Activated naive CD4-positive, alpha-beta T cell treated with anti-CD3 and anti-CD28 coated beads, Interleukin-2, amount 10 ng/mL, durations not matched to agents 7 days and 5 days (primary cell): ENCODE results near the gene BEND6.
A peak's percentile ranks its signal among the peaks of the same experiment; 100 is the strongest.
"Not testable (repeated sequence)": the region's sequence is repeated elsewhere in the genome, so short reads cannot be mapped to it uniquely, and the experiment has no call there.

ENCODE experiments used
- CTCF ChIA-PET: fragments of 350-600 bp; sonication (Branson Sonifier 250); formaldehyde crosslinking; loops from one replicate; lab custom pipeline; 2021; ENCODE audit warnings: antibody characterized with exemption; lab: Charles Lee
- DNase-seq: peaks from one replicate; pipeline ENCODE4 v3.0.0-alpha.2; 2020
- H3K27ac Mint-ChIP-seq: one replicate; pipeline ENCODE4 v1.8.0; 2021; ENCODE audit warnings: mild to moderate bottlenecking, moderate library complexity, mixed read lengths
- H3K27me3 Mint-ChIP-seq: one replicate; pipeline ENCODE4 v1.8.0; 2021; ENCODE audit warnings: mild to moderate bottlenecking, mixed read lengths
- H3K36me3 Mint-ChIP-seq: one replicate; pipeline ENCODE4 v1.8.0; 2021; ENCODE audit warnings: mixed read lengths
- H3K4me1 Mint-ChIP-seq: one replicate; pipeline ENCODE4 v1.8.0; 2021; ENCODE audit warnings: mixed read lengths
- H3K4me3 Mint-ChIP-seq: one replicate; pipeline ENCODE4 v1.8.0; 2021; ENCODE audit warnings: mild to moderate bottlenecking, moderate library complexity, mixed read lengths
- H3K9me3 Mint-ChIP-seq: one replicate; pipeline ENCODE4 v1.8.0; 2021; ENCODE audit warnings: mixed read lengths

BEND6 gene

GRCh38 chr6:57013521-57013926 is 58.6 kb downstream of the BEND6 start:
- H3K4me3 Mint-ChIP-seq: no peak overlapping the region
- H3K27ac Mint-ChIP-seq: no peak overlapping the region
- CTCF ChIA-PET: interaction anchor here (1.2 kb wide), 1 partner anchor 10 kb away, joined by 3 read pairs; no protein-coding TSS in a partner anchor
- H3K36me3 Mint-ChIP-seq: no peaks in the 10 kb centered on the region
- H3K4me1 Mint-ChIP-seq: no peaks in the 10 kb centered on the region
- peaks cover 13% of the 10 kb centered on the region for H3K27me3 Mint-ChIP-seq
- H3K9me3 Mint-ChIP-seq: no peaks in the 10 kb centered on the region
- DNase-seq: no peak

- CTCF ChIA-PET: no interaction called here
- H3K9me3 Mint-ChIP-seq: no peaks in the 10 kb centered on the region
- no peaks in the 10 kb centered on the region for H3K36me3 Mint-ChIP-seq
- H3K4me3 Mint-ChIP-seq: no peak overlapping the region
- H3K4me1 Mint-ChIP-seq: no peaks in the 10 kb centered on the region
- no peak overlapping the region for H3K27ac Mint-ChIP-seq
- H3K27me3 Mint-ChIP-seq: peaks cover 13% of the 10 kb centered on the region
- DNase-seq: no peak
Observed at GRCh38 chr6:57017069-57017468, 62.2 kb downstream of the BEND6 start.

GRCh38 chr6:57017841-57018240 is 62.9 kb downstream of the BEND6 start:
- DNase-seq: no peak
- Mint-ChIP-seq H3K9me3 (no peaks in the 10 kb centered on the region), H3K27ac (peak overlapping the region; percentile 16), H3K4me3 (no peak overlapping the region), H3K27me3 (peaks cover 13% of the 10 kb centered on the region), H3K36me3 (no peaks in the 10 kb centered on the region), H3K4me1 (no peaks in the 10 kb centered on the region)
- CTCF ChIA-PET: no interaction called here

- Mint-ChIP-seq H3K36me3 (no peaks in the 10 kb centered on the region), H3K27ac (no peak overlapping the region), H3K4me1 (no peaks in the 10 kb centered on the region), H3K27me3 (peaks cover 13% of the 10 kb centered on the region), H3K9me3 (peaks cover 4% of the 10 kb centered on the region), H3K4me3 (no peak overlapping the region)
- DNase-seq: no peak
- CTCF ChIA-PET: interaction anchor here (0.6 to 1.2 kb wide), 4 partner anchors 115 to 298 kb away, joined by 3 read pairs; partner anchors contain the start of gene PRIM2
Observed at GRCh38 chr6:57019434-57019833, 64.5 kb downstream of the BEND6 start.

GRCh38 chr6:57021086-57021720 is 66.3 kb downstream of the BEND6 start:
- Mint-ChIP-seq H3K4me3 (no peak overlapping the region), H3K9me3 (peaks cover 15% of the 10 kb centered on the region), H3K36me3 (peaks cover 3% of the 10 kb centered on the region), H3K27ac (no peak overlapping the region), H3K27me3 (peaks cover 16% of the 10 kb centered on the region), H3K4me1 (no peaks in the 10 kb centered on the region)
- no peak for DNase-seq
- CTCF ChIA-PET: interaction anchor here (0.7 to 1.9 kb wide), 9 partner anchors 10 to 313 kb away, joined by 3 to 6 read pairs (median 3); no protein-coding TSS in a partner anchor

- CTCF ChIA-PET: interaction anchor here (0.8 to 1.6 kb wide), 3 partner anchors 11 to 292 kb away, joined by 3 to 5 read pairs (median 4); no protein-coding TSS in a partner anchor
- DNase-seq: no peak
- Mint-ChIP-seq H3K9me3 (peaks cover 15% of the 10 kb centered on the region), H3K36me3 (peaks cover 3% of the 10 kb centered on the region), H3K4me1 (no peaks in the 10 kb centered on the region), H3K4me3 (no peak overlapping the region), H3K27ac (no peak overlapping the region), H3K27me3 (peaks cover 17% of the 10 kb centered on the region)
Observed at GRCh38 chr6:57024321-57024720, 69.4 kb downstream of the BEND6 start.

GRCh38 chr6:57024775-57025174 is 69.9 kb downstream of the BEND6 start:
- DNase-seq: no peak
- Mint-ChIP-seq H3K9me3 (peaks cover 15% of the 10 kb centered on the region), H3K4me3 (no peak overlapping the region), H3K27me3 (peaks cover 19% of the 10 kb centered on the region), H3K27ac (no peak overlapping the region), H3K4me1 (no peaks in the 10 kb centered on the region), H3K36me3 (peaks cover 3% of the 10 kb centered on the region)
- CTCF ChIA-PET: interaction anchor here (1.6 kb wide), 1 partner anchor 11 kb away, joined by 3 read pairs; no protein-coding TSS in a partner anchor

GRCh38 chr6:57026001-57026400 is 71.1 kb downstream of the BEND6 start:
- H3K27ac Mint-ChIP-seq: no peak overlapping the region
- no peaks in the 10 kb centered on the region for H3K4me1 Mint-ChIP-seq
- H3K27me3 Mint-ChIP-seq: peaks cover 23% of the 10 kb centered on the region
- peaks cover 15% of the 10 kb centered on the region for H3K9me3 Mint-ChIP-seq
- CTCF ChIA-PET: interaction anchor here (1.0 kb wide), 1 partner anchor 121 kb away, joined by 3 read pairs; no protein-coding TSS in a partner anchor
- no peak overlapping the region for H3K4me3 Mint-ChIP-seq
- H3K36me3 Mint-ChIP-seq: peaks cover 3% of the 10 kb centered on the region
- DNase-seq: no peak

- H3K36me3 Mint-ChIP-seq: peaks cover 3% of the 10 kb centered on the region
- no peak overlapping the region for H3K27ac Mint-ChIP-seq
- no peak for DNase-seq
- CTCF ChIA-PET: no interaction called here
- H3K4me1 Mint-ChIP-seq: no peaks in the 10 kb centered on the region
- H3K4me3 Mint-ChIP-seq: no peak overlapping the region
- H3K27me3 Mint-ChIP-seq: peaks cover 23% of the 10 kb centered on the region
- H3K9me3 Mint-ChIP-seq: peaks cover 15% of the 10 kb centered on the region
Observed at GRCh38 chr6:57027301-57027700, 72.4 kb downstream of the BEND6 start.

GRCh38 chr6:57029213-57029612 is 74.3 kb downstream of the BEND6 start:
- Mint-ChIP-seq H3K36me3 (peaks cover 3% of the 10 kb centered on the region), H3K27me3 (peaks cover 23% of the 10 kb centered on the region), H3K27ac (no peak overlapping the region), H3K4me1 (no peaks in the 10 kb centered on the region), H3K4me3 (no peak overlapping the region), H3K9me3 (peaks cover 12% of the 10 kb centered on the region)
- no peak for DNase-seq
- CTCF ChIA-PET: interaction anchor here (0.8 kb wide), 1 partner anchor 39 kb away, joined by 3 read pairs; no protein-coding TSS in a partner anchor

GRCh38 chr6:57033228-57033627 is 78.3 kb downstream of the BEND6 start:
- Mint-ChIP-seq H3K36me3 (no peaks in the 10 kb centered on the region), H3K9me3 (no peaks in the 10 kb centered on the region), H3K4me3 (no peak overlapping the region), H3K4me1 (no peaks in the 10 kb centered on the region), H3K27me3 (peaks cover 34% of the 10 kb centered on the region), H3K27ac (no peak overlapping the region)
- DNase-seq: no peak
- CTCF ChIA-PET: no interaction called here

- H3K27me3 Mint-ChIP-seq: peaks cover 36% of the 10 kb centered on the region
- CTCF ChIA-PET: no interaction called here
- no peak overlapping the region for H3K4me3 Mint-ChIP-seq
- H3K9me3 Mint-ChIP-seq: no peaks in the 10 kb centered on the region
- no peak for DNase-seq
- no peaks in the 10 kb centered on the region for H3K4me1 Mint-ChIP-seq
- no peak overlapping the region for H3K27ac Mint-ChIP-seq
- no peaks in the 10 kb centered on the region for H3K36me3 Mint-ChIP-seq
Observed at GRCh38 chr6:57035549-57035948, 80.6 kb downstream of the BEND6 start.

GRCh38 chr6:57038906-57039305 is 84.0 kb downstream of the BEND6 start:
- CTCF ChIA-PET: no interaction called here
- H3K9me3 Mint-ChIP-seq: no peaks in the 10 kb centered on the region
- no peaks in the 10 kb centered on the region for H3K4me1 Mint-ChIP-seq
- peaks cover 61% of the 10 kb centered on the region for H3K27me3 Mint-ChIP-seq
- no peak for DNase-seq
- no peaks in the 10 kb centered on the region for H3K36me3 Mint-ChIP-seq
- no peak overlapping the region for H3K27ac Mint-ChIP-seq
- H3K4me3 Mint-ChIP-seq: no peak overlapping the region

- H3K9me3 Mint-ChIP-seq: no peaks in the 10 kb centered on the region
- no peaks in the 10 kb centered on the region for H3K4me1 Mint-ChIP-seq
- no peak overlapping the region for H3K4me3 Mint-ChIP-seq
- no peak for DNase-seq
- H3K27me3 Mint-ChIP-seq: peaks cover 68% of the 10 kb centered on the region
- no peak overlapping the region for H3K27ac Mint-ChIP-seq
- CTCF ChIA-PET: no interaction called here
- H3K36me3 Mint-ChIP-seq: no peaks in the 10 kb centered on the region
Observed at GRCh38 chr6:57040011-57040410, 85.1 kb downstream of the BEND6 start.

GRCh38 chr6:57044061-57044460 is 89.2 kb downstream of the BEND6 start:
- H3K4me1 Mint-ChIP-seq: peaks cover 19% of the 10 kb centered on the region
- DNase-seq, H3K27ac Mint-ChIP-seq, H3K9me3 Mint-ChIP-seq, H3K4me3 Mint-ChIP-seq, CTCF ChIA-PET: not testable (repeated sequence)
- peaks cover 12% of the 10 kb centered on the region for H3K36me3 Mint-ChIP-seq
- peaks cover 60% of the 10 kb centered on the region for H3K27me3 Mint-ChIP-seq
